ENCODE measurements around the gene IER5.
"Not testable (repeated sequence)": the region's sequence is repeated elsewhere in the genome, so short reads cannot be mapped to it uniquely, and the experiment has no call there.

The IER5 gene

DNA sequence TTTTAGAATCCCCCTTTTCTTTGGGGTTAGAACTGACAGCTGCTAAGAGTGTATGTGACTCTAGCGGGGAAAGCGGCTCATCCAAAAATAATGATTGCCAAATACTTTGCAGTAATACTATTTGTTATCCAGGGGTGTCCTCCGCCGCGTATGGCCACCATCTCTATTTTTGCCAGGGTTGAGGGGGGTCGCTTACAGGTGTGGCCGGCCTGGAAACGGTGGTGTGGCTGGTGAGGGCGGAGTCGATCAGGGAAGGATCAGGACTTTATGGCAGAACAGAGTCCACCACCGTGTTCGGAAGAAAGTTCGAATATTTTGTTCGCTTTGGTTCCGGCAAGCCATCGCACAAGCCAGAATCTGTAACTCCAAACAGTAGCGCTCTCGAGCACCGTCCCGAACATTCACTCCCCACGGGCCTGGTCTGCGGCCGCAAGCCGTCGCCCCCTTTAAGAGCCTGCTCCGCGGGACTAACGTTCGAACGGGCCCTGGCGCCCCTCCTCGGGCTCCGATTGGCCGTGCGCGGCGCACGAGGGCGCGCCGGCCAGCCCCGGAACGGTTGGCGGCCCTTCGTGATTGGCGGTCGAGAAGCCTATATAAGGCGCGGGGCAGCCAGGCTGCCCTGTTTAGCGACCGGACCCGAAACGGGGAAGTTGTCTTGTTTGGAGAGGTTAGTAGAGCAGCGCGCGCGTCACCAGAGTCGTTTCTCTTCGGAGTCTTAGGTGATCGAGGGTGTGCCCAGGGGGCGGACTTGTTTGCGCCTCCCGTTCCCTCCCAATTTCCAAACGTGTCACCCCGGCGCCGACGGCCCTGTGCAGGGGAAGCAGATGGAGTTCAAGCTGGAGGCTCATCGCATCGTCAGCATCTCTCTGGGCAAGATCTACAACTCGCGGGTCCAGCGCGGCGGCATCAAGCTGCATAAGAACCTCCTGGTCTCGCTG lies at the start of gene IER5:
Gene IER5, plus strand, starts transcription at position 622 of the 938 bp plus-strand sequence. Its CDS starts 203 bp downstream, at position 825.
- ATAC-seq (peak; percentile 79), DNase-seq (peak; percentile 96)

DNA sequence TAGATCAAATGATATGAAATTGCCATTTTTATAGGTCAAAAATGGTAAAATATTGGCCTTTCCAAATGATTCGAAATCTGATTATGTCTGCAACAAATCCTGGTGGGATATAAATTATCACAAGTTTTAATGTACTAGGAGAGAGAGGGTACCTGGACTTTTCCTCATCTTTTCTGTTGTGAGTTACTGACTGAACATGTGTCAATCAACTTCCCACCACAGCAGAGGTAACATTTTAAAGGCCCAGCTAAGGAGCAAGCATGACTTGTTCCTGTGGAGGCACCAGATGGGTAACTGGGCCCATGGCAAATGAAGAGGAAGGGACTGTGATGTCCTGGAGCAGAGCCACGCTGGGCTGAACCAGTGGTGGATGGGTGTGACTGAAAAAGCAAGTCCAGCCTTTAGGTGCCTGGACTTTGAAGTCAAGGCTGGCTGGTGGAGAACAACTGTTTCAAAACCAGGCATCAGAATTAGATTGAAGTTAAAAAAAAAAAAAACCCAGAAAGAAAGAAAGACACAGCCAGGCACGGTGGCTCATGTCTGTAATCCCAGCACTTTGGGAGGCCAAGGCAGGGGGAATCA lies 48.1 kb upstream of the IER5 start:
- ATAC-seq: no peak

DNA sequence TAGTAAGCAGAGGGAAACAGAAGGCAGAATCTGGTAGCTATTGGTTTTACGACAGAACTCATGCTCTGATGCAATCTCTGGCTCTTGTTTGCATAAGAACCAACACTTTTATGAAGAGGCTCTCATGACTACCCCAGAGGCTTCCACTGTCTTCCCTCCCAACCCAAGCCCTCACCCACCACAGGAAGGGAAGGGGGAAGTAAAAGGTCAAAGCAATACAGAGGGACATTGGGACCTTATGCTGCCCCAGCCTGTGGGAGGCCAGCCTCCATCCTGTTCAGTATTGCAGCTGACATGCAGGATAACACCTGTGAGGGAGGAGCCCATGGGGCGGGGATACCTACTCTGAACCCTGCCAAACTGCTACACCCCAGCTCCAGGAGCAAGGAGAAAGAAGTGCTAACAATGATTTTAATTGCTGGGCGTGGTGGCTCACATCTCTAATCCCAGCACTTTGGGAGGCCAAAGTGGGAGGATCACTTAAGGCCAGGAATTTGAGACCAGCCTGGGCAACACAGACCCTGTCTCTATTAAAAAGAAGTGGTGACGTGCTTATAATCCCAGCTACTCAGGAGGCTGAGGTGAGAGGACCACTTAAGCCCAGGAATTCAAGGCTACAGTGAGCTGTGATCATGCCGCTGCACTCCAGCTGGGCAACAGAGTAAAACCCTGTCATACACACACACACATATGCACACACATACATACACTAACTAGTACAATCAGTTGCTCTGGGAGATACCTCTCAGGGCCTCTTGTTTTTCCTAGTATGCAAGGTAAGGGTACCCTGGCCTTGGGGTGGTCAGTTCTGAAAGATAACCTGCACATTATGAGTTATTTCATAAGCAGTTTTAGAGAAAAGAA lies 45.2 kb upstream of the IER5 start:
- DNase-seq: peak; percentile 32
- peak; percentile 28 for ATAC-seq

More for the DNA sequence above, 48.1 kb upstream of the IER5 start:
- DNase-seq: no peak

DNA sequence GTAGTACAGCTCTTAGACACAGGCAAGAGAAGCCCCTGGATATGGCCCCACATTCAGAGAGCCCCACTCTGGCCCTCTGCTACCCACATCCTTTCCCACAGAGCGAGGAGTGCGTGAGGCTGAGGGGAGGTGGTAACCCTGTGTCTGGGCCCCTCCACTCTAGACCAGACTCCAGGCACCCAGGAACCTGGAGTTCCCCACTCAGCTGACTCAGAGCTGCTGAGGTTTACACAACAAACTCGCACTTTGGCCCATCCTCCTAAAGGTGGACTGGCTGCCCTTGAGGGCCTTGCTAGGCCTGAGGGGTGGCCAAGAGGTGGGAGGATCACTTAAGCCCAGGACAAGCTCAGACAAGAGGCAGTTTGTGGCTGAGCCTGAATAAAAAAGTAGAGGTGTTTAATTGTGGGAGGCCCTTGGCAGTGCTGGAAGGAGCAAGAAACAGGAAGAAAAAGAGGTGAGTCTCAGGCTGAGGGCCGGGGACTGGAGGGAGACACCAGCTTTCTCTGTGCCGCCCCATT lies 44.0 kb upstream of the IER5 start:
- peak; percentile 97 for ATAC-seq
- DNase-seq: peak; percentile 74

DNA sequence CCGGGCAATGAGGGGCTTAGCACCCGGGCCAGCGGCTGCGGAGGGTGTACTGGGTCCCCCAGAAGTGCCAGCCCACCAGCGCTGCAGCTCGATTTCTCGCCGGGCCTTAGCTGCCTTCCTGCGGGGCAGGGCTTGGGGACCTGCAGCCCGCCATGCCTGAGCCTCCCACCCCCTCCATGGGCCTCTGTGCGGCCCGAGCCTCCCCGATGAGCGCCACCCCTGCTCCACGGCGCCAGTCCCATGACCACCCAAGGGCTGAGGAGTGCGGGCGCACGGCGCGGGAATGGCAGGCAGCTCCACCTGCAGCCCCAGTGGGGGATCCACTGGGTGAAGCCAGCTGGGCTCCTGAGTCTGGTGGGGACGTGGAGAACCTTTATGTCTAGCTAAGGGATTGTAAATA lies 42.6 kb upstream of the IER5 start:
- ATAC-seq: not testable (repeated sequence)

DNA sequence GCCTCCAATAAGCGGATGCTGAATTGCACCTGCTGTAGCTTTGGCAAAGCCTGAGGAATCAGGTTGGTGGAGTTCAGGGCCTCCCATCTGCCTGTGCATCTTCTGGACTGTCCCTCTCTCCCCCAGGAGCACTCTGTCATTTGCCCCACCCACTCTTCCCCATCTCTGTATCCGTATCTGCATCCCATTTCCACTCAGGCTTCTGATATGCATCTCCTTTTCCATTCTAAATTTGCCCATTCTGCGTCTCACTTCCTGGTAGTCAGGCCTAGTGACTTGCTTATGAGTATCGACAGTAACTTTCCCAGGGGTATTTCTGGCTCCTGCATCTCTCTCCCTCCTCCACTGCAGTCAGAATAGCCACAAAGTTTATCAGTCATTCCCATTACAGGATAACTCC lies 39.1 kb upstream of the IER5 start:
- ATAC-seq (no peak), DNase-seq (no peak)

More for the DNA sequence above, 42.6 kb upstream of the IER5 start:
- DNase-seq: not testable (repeated sequence)

DNA sequence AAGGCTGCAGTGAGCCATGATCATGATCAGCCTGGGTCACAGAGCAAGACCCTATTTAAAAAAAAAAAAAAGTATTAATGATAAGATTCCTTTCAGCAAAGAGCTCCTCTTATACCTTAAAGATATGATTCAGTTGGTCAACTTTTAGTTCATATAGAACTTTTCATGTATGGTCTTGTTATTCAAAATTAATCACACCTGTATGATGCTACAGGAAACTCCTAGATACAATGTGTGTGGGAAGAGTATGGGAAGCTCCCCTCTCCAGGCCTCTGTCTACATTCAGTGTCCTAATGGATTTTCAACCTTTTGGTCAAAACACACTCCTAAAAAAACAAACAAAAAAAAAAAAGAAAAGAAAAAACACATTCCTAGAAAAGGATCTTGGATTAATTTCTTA lies 37.6 kb upstream of the IER5 start:
- DNase-seq (no peak), ATAC-seq (no peak)

DNA sequence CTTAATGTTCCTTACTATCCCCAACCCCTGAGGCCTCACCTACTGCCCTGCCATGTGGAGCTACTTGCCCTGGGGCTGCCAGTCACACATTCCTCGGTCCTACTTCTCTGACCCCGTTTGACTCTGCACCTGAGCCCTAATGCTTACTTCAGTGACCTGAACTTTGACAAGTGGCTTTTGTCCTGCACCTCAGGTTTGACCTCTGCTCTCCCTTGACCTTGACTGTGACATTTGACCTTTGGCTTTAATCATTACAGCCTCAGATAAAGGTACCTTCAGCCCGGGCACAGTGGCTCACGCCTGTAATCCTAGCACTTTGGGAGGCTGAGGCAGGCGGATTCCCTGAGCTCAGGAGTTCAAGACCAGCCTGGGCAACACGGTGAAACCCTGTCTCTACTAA lies 31.9 kb upstream of the IER5 start:
- ATAC-seq (no peak), DNase-seq (no peak)

DNA sequence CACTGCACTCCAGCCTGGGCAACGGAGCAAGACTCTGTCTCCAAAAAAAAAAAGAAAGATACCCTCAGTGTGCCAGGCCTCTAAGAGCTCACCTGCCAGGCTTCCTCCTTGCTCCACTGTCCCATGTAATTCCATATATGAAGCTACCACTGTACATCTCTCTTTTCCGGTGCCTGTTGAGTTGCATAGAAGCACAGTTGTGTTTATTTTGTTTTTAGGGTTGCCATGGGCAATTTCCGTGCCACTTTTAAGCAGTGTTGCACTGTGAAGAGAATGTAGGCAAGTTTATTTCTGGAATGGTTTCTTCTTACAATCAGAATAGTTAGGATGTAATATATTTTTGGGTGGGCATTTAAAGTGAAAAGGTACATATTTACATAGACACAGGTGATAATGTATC lies 31.4 kb upstream of the IER5 start:
- DNase-seq (no peak), ATAC-seq (no peak)

DNA sequence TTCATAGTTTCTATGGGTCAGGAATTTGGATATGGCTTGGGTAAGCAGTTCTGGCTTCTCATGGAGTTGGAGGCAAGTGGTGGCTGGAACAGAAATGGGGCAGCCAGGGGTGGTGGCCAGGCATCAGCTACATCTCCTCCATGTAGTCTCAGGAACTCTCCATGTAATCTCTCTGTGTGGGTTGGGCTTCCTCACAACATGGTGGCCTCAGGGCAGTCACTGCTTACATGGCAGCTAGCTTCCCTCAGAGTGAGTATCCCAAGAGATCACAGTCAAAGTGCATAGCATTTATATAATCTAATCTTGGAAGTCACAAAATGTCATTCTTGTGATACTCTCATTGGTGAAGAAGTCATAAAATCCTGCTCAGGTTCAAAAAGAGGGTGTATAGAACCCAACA lies 29.1 kb upstream of the IER5 start:
- DNase-seq: no peak
- no peak for ATAC-seq

DNA sequence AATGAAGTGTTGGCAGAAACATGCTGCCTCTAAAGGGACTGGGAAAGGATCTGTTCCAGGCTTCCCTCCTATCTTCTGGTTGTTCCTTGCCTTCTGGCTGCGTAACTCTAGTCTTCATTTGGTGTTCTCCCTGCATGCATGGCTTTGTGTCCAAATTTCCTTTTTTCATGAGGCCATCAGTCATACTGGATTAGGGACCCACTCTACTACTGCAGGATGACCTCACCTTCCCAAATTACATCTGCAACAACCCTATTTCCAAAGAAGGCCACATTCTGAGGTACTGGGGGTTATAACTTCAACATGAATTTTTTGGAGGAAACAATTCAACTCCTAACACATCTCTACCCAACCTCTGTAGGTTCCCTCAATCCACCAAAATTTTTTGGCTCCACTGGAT lies 28.4 kb upstream of the IER5 start:
- ATAC-seq: no peak
- no peak for DNase-seq

DNA sequence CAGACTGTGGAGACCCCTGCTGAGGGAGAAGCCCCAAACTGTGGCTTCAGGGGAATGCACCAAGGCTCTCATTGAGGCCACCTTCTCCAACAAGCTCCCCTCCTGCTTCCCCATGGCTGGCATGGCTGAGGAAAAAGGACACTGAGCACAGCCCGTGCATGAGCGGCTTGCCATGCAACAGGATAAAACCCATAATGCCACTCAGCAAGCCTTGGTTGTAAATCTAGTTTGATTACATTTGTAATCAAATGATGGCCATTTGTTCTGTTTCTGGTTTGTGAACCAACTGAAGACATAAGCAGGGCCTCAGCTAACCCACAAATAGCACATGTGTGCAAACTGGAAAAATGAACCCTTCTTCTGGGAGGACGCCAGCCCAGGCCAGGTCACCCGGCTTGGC lies 27.6 kb upstream of the IER5 start:
- not testable (repeated sequence) for DNase-seq, ATAC-seq

DNA sequence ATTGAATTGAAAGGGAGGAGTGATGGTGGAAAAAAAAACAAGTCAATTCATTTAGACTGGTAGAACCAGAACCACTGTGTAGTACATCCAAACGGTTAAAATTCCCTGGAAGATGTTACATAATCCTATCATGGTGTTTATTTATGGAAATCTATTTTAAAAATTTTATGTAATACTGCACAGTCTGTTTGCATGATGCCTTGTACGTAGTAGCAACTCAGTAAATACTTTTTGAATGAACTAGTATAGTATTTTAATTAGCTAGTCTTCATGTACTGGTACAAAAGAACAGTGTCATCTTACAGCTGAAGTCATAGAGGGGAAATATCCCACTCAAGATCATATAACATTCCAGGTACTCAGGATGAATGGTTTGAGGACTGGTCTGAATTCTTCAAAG lies 27.0 kb upstream of the IER5 start:
- DNase-seq (no peak), ATAC-seq (no peak)

DNA sequence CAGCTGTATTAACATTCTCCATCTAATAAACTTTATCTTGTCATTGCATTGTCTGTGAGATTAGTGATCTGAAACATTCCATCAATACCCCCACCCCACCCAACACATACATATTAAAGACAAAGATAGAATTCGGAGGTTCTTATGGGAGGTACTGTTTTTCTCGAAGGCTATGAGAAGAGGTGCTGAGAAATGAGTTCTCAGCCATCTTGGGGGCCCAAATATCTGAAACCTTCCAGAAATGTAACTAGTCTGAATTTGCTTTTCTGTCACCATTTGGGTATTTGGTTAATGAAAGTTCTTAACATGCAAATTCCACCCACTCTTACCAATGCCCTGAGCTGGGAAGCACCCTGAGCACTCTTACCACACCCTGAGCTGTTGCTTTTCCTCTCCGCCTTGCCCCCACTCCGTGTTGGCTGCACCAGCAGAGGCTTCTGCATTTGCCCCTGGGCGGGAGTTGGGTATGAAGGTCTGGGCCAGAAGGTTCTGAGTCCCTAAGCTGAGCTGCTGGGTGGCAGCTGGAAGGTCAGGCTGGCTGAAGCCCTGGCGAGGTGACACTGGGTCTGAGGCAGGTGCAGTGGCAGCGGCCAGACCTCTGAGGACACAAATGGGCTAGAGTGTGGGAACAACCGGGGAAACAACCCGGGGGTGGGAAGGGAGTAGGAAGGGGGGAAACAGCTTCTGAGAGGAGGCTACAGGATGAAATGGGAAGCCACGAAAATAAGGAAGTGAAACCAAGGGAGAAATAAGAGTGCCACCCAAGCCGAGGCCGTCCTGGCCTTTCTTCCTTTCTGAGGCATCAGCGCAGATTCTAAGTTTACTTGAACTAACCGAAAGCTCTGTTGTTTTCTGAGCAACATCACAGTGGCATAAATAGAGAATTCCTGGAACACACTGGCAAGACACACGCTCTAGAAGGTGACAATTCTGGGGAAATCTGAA lies 26.3 kb upstream of the IER5 start:
- ATAC-seq (peak; percentile 79), DNase-seq (peak; percentile 60)

DNA sequence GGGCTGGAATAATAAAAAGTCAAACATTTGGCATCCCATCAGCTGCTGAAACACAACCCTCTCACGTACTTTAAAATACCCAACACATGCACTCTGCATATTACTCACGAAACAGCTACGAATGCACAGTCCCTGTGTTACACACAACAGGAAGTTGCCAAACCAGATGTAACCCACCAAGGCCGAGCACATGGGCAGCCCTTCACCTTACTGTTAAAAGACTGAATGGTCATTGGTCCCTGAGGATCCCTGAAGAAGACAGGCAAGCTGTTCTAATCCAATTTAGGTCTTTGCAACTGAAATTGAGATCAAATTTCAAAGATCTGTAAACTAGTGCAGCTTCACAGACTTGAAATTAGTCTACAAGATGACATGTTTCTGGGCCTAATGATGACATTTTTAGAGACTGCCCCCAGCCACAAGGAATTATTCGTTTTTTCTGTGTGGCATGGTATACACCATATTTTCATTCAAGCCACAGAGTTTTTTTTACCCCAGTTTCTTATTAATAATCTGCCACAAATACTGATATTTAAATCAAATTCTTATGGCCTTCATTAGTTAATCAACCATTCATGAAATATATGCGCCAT lies 25.6 kb upstream of the IER5 start:
- DNase-seq (peak; percentile 54), ATAC-seq (peak; percentile 96)

DNA sequence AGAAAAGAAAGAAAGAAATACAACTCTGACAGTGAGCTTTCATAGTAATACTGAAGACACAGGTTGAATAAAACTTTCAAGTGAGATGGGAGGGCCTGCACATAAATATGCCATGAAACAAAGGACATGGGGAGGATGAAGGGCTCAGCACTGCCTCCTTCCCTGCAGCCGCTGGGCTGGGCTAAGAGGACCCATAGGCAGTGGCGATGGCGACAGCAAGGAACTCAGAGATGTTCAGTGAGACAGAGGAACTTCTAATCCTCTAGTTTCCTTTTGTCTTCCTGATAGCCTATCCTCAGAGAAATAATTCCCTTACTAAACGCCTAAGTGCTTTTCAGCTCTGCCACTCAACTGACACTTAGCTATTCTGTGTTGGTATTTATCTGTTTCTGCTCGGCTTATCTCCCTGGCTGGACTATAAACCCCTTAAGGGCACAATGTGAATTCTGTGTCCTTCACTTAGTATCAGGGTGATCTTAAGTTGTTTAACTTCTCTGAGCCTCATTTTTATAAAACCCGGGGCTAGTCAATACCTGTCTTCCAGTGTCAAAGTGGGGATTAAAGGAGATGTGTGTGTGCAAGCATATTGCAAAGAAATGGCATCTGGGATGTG lies 24.4 kb upstream of the IER5 start:
- ATAC-seq (no peak), DNase-seq (no peak)

DNA sequence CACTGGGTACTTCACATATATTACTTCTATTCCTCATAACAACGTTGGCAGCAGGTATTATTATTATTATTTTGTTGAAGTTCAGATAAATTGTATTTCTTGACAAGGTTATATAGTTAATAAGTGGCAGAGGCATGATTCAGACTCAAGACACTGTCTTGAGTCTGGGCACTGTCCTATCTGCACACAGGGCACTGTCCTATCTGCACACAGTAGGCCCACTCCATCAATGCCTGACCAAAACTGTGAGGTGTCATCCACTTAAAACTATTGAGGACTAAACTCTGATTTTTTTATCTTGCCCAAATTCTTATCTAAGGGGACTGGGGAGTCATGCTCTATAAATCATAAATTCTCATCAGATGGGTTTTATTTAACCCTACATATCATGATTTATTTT lies 23.8 kb upstream of the IER5 start:
- no peak for DNase-seq
- ATAC-seq: no peak

DNA sequence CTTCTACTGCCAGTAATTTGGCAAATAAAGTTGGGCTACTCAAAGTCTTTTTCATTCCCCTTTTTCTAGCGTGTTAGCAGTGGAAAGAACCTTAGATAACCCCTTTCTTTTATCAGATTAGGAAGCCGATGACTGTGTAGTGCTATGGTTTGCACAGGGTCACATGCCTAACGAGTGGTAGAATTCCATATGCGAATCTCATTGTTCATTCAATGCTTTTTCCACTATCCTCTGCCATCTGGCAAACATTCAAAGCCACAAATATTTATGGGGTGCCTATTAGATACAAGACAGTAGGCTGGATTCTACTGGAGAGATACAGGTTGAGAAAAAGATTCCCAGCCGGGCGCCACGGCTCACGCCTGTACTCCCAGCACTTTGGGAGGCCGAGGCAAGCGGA lies 14.9 kb upstream of the IER5 start:
- DNase-seq (no peak), ATAC-seq (no peak)

DNA sequence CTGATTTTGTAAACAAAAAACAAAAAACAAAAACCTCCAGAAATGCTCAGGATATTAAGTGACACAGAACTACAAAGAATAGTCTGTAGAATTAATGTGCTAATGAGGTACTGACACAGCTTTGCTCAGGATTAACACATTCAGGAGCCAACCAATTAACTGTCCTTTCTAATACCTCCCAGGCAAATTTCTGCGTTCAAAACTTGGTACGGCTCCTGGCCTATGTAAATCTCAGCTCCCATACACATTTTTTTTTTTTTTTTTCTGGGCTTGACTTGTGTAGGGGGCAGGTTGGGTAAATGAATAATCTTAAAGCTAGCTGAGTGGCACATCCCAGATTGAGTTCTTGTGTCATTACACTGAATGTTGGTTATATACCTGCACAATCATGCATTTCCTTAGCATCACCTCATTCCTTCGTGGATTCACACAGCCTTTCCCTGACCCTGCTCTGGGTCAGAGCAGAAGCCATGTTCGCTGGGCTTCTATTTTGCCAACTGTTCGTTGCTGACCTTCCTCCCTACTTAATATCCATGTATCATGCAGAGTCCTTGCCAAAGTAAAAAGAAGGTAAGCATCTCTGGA lies 12.6 kb upstream of the IER5 start:
- no peak for DNase-seq
- no peak for ATAC-seq

DNA sequence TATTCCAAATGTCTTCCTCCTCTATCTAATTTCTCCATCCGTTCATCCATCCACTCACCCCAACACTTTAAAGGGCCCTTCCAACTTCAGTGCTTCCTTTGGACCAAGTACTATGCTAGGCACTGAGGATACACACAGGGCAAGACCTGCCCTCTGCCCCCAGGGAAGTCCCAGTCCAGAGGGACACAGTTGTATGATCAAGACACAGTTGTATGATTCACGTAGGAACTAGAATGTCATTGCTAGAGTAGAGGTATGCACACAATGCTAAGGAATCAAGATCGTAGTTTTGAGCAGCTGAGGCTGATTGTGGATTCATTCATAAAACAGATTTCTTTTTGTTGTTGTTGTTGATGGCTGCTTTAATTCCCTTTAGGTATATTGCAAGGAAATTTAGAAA lies 11.6 kb upstream of the IER5 start:
- ATAC-seq: no peak

More for the DNA sequence above, 11.6 kb upstream of the IER5 start:
- DNase-seq: no peak

All from stimulated activated naive CD8-positive, alpha-beta T cell treated with anti-CD3 and anti-CD28 coated beads, Interleukin-15, Interleukin-2, amounts not matched to agents 100 U/mL and 50 U/mL, for 24 hours (primary cell).